Esophagus squamous epithelium (tissue), 4 donors: Measurements from ENCODE around the gene SNCB.

Experiments
- POLR2A ChIP-seq, 4 donors: fragments of 450-650 bp; IDR thresholded peaks; one replicate each; pipeline ENCODE4 v1.6.1; 2017; ENCODE audit warnings: antibody characterized with exemption in 4 of 4, mild to moderate bottlenecking in 4 of 4, moderate library complexity in 3 of 4
- TF ChIP-seq, protein P1 (sequence below), 6 experiments: fragments of 450-650 bp in 4 of 6; fragments of 200-600 bp in 2 of 6; sonication (generic) in 2 of 6; IDR thresholded peaks; one replicate each; pipeline ENCODE4 v1.5.1; 2016 to 2019; ENCODE audit warnings: antibody characterized with exemption in 6 of 6, mild to moderate bottlenecking in 4 of 6, moderate library complexity in 4 of 6

DNA sequence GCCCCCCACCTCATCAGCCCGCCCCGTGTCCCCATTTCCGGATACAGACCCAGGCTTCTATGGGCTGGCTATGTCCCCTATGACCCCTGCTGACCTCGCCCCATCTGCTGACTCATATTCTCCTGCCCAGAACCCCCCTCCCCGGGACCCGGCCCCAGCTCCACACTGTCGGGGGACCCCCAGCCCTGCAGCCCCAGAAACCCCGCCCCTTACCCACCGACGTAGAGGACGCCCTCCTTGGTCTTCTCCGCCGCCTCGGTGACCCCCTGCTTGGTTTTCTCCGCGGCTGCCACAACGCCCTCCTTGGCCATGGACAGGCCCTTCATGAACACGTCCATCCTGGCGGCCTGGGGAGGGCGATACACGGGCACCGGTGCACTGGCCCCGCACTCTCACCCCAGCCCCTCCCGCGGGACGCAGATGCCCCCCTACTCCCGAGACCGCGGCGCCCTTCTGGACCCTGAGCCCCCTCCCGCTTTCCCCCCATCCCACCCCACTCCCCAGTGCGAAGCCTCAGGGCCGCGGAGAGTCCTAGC lies 949 bp downstream of the SNCB start:
- TF ChIP-seq, protein P1, sequence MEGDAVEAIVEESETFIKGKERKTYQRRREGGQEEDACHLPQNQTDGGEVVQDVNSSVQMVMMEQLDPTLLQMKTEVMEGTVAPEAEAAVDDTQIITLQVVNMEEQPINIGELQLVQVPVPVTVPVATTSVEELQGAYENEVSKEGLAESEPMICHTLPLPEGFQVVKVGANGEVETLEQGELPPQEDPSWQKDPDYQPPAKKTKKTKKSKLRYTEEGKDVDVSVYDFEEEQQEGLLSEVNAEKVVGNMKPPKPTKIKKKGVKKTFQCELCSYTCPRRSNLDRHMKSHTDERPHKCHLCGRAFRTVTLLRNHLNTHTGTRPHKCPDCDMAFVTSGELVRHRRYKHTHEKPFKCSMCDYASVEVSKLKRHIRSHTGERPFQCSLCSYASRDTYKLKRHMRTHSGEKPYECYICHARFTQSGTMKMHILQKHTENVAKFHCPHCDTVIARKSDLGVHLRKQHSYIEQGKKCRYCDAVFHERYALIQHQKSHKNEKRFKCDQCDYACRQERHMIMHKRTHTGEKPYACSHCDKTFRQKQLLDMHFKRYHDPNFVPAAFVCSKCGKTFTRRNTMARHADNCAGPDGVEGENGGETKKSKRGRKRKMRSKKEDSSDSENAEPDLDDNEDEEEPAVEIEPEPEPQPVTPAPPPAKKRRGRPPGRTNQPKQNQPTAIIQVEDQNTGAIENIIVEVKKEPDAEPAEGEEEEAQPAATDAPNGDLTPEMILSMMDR (IDR thresholded peaks at IDR 0.05): no peak
- no peak for TF ChIP-seq POLR2A (IDR thresholded peaks at IDR 0.05)
